GM21526 (cell line): Measurements from ENCODE around the gene CNKSR3.

Experiments
- ATAC-seq: cut with Tn5 transposase; IDR thresholded peaks from one replicate; pipeline ENCODE4 v1.9.1; 2021; ENCODE audit warnings: moderate library complexity; ENCODE audit not compliant: unreplicated experiment, low FRiP score

CNKSR3 gene

DNA sequence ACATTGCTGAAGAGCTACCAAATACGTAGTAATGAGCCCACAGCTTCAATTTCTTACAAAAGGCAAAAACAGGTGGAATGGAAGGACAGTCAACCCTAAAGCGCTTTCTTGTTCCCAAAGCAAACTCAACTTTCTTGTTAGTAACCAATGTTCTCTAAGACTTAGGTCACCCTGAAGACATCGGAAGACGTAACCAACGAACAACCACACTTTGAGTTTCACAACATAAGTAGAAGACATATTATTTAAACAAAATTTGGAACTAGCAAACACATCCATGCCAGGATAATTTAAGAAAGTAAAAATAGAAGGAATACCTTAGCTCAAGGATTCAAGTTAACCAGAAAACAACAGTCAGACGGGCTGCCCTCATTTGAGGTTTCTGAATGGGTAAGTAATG, 51.0 kb downstream of the CNKSR3 start:
- no peak for ATAC-seq

DNA sequence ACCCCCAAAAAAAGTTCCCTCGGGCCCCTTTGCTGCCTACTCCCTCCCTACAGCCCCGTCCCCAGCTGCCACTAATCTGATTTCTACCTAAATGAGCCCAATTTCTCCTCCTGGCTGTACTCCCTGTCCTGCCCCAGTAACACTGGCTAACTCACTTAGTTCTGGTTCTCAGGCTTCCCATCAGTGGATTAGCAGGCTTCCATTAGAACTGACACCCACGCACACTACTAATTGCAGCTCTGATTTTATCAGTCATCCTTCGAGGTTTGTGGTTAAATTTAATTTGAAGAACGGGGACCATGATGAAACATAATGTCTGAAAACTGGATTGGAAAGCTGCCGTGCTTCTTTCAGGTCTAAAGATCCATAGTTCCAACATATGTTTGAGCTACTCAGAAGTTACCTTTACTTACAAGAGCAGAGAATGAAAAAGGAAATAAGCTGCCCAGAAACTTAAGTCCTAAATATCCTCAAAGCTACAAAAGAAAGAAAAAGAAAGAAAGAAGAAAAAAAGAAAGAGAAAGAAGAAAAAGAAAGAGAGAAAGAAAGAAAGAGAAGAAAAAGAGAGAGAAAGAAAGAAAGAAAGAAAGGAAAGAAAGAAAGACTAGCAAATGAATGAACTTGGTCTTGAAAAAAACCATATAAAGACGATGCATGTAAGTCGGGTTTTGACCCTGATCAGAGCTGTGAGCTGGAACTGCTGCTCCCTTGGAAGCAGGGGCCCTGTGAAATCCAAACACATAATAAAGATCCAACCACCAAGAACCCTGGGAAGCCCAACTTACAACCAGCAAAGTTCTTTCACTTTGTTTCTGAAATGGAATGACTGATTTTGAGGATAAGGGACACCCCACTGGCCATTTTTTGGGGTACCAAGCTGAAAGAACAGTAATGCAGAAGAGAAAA, 51.7 kb downstream of the CNKSR3 start:
- ATAC-seq = no peak

DNA sequence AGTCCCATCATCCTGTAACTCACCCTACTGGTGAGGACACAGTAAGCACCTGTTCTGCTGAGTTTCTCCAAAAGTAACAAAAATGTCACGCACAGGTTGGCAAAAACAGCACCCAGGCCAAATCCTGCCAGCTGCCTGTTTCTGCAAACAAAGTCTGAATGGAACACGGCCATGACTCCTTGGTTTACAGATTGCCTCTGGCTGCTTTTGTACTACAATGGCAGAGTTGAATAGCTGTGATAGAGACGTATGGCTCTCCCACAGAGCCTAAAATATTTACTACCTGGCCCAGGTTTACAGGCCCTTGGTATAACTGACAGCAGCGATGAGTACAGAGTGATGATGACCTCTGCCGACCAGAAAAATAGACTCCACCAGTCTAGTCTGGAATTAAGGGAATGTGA, 52.6 kb downstream of the CNKSR3 start:
- no peak for ATAC-seq

DNA sequence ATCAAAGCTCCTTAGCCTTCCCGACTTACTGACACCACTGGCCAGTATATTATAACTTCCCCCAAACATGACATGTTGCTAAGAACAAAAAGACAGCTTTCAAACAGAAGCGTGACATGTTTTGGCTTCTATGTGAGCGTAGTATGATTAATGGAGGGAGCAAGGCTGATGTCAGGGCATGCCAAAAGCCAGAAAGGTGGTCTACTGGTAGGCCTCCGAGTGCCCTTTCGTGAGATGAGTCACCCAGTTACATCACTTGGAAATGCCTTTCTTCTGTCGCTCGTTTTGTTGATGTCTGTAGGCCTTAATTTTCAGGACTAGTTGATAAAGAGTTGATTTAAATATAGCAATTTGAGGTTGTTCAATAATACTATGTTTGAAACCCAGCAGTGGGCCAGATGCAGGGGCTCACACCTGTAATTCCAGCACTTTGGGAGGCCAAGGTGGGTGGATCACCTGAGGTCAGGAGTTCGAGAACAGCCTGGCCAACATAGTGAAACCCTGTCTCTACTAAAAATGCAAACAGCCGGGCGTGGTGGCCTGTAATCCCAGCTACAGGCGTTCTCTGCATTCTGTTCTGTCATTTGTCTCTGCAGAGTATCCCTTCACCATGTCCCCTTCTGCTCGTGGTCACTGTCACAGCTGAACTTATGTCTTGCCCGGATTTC, 53.3 kb downstream of the CNKSR3 start:
- no peak for ATAC-seq

DNA sequence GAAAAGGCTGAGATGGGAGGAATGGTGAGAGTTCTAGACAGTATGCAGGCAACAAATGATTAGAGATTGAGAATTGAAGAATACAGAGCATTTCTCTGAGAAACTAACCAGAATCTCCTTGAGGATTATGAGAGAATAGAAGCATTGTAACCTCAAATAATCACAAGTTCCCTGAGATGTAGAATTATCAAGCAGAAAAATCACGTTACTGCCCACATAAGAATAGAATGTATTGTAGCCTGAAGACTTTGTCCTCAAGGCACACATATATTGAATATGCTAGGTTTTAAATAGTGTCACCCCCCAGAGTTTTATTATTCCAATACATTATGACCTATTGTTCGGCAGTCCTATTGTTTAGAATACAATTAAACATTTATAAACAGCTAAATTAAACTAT, 57.2 kb downstream of the CNKSR3 start:
- ATAC-seq = no peak

DNA sequence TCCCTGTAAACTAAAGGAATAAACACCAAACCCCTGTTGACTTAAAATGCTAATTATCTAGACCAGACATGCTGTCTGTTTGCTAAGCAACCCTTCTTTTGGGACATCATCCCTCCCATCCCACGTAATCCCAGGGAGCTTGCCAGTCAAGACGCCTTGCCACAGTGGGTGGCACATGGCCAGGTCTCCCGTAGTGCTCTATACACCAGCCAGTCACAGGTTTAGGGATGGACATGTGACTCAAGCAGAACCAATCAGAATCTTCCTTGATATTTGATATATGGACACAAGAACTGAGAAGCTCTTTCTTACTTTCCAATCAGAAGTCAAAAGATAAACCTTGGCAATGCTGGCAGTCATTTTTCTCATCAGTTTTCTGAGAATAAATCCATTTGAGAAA, 60.0 kb downstream of the CNKSR3 start:
- ATAC-seq = no peak

DNA sequence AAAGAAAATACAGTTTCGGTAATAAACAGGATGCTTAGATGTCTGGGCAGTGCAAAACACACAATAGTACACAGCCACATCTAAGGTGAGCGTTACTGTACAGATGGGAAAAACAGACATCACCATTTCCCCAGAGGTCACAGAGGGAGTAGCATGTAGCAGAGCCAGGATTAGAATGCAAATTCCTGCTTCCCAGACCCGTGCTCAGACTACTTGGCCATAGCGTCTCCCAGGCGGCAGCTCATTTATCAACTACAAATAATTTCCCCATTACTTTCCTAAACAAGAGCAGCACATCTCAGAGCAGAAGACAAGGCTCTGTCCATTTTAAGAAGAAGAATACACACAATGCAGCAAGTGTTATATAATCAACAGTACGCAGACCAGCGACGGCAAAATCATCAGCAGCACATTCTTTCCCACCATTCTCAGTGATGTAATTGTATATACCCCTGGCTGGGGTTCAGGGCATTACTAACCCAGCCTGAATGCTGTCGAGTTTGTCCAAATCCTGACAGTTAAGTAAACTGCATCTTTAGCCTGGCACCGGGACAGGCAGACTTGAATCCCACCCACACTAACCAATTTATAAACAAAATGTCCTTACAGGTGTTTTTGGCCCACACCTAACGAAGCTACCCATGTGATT, 61.9 kb downstream of the CNKSR3 start:
- ATAC-seq = no peak

DNA sequence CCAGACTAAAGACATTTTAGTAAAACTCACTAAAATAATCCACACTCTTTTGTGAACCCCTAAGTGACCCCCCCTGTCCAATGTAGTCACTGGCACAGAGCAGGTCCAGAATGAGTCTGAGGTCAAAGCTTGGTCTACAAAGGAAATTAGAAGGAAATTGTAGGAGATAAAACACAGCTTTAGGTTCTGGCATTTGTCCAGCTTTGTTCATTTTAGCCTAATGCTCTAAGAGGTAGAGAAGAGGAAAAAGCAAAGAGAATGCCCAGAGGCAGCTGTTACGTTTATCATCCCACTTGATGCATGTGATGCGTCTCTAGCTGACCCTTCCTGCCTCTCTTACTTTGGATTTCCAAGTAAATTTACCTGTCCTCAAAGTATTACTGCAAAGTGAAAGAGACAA, 62.5 kb downstream of the CNKSR3 start:
- ATAC-seq = no peak

DNA sequence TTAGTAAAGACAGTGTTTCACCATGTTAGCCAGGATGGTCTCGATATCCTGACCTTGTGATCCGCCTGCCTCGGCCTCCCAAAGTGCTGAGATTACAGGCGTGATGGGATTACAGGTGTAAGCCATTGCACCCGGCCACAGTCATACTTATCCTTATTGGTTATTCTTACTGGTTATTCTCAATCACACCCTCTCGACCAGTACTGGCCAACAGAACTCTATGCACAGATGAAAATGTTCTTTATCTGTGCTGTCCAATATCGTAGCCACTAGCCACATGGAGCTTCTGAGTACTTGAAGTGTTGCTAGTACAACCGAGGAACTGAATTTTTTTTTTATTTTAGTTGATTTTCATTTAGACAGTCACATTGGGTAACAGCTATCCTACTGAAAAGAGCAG, 63.5 kb downstream of the CNKSR3 start:
- ATAC-seq = no peak

DNA sequence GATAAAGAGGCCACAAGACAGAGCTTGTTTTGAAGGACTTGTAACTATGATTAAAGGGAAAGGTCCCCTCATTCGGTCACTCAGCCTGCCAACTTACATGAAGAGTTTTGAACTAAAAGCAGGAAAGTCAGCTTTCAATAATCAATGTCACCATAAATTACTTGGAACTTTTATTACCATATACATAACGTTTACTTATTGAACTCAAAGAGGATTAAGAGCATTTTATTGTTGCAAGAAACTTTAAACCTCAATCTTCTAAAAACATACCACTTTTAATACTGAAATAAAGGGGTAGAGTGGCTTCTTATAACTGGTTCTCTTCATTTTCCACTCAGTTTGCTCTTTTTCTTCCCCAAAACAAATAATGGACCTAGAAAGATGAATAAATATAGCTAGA, 65.1 kb downstream of the CNKSR3 start:
- ATAC-seq = no peak

DNA sequence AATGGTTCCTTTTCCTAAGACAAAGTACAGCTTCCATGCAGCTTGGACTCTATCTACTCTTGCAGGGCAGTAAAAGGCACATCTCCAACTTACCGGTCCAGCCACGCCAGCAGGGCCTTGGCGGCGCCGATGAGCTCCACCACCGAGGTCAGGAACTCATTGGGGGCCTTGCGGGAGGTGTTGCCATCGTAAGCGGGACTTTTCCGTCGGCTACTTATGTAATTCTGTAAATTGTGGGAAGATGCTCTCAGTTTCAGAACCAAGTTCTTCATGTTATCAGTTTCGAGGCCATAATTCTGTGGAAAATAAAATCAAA, 68.5 kb downstream of the CNKSR3 start:
- ATAC-seq = no peak

DNA sequence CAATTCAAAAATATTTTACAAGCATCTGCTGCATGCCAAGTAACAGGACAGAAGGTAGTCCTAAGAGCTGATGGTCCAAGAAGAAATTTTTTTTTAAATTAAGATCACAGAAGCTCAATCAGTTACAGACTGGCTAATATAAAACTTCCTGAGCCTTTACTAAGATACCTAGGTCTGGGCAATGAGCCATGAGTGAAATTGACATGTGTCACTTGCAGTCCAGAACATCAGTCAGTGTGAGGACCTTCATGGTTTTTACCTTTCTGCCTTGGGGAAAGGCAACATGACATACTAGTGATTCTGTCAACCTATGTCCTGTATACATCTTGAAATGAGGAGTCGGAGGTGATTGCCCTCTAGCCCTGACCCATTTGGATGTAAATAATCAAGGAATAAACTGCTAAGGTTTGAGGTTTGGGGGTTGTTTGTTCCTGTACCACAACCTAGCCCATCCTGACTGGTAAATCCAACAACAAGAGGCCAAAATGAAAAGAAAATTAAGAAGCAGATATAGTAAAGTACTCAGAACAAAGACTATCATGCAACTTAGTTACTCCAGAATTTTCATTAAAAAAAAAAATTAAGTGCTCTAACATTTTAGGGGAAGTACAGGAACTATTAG, 70.0 kb downstream of the CNKSR3 start:
- no peak for ATAC-seq

DNA sequence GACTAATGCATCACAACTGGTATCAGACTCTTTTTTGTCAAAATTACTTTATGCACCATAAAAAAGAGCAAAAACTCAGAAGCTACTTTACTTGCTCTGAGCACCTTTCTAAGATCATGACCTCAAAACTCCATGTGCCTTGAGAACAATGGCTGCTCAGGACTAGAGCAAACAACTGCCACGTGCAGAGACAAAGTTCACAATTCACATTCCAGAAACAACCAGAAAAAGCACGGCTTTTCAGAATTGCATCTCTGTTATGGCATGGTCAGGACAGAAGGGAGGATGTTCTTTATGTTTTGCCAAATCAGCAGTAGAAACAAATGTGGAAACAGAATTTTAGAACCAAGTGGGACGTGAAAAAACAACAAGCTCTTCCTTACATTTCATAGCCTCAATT, 70.5 kb downstream of the CNKSR3 start:
- no peak for ATAC-seq

DNA sequence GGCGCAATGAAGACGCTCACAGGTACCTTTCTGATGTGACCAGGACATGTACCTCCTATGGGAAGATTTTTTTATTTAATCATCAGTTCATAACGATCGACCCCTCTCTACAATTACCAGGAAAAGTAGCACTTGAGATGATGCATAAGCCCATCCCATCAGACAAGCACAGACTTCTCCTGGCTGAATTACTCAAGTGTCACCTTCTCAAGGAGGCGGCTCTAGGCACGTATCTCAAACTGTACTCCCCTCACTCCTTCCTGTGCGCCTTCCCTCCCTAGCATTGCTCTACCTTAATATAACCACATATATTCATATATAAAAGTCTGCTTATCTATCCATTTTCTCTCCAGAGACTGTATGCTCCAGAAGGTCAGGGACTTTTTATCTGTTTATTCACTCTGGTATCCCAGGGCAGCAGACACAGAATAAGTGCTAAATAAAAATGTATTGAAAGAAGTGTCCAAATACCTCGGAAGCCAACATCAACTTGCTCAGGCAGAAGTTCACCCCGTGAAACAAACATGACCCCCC, 71.5 kb downstream of the CNKSR3 start:
- ATAC-seq = no peak

DNA sequence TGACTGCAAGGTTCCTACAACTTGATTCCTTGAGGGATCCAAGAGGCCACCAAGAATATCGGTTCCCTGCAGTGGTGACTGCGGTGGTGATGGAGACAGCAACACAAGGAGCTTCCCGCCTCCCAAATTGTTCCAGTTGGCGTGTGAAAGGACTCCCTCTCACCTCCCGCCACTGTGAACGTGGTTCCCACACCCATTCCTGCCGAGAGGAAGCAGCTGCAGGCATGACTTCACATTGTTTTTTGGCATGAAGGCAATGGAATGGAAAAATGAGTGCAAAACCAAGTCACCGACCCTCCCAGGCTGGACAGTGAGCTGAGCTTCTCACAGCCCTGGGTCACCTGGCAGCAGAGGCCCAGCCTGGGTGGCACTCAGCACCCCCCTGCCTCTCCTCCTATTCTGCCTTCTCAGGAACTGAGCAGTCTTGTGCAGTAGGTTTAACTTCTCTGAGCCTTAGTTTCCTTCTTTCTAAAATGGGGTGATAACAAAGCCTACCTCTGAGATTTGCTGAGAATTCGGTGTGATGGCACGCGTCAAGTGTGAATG, 75.0 kb downstream of the CNKSR3 start:
- no peak for ATAC-seq

DNA sequence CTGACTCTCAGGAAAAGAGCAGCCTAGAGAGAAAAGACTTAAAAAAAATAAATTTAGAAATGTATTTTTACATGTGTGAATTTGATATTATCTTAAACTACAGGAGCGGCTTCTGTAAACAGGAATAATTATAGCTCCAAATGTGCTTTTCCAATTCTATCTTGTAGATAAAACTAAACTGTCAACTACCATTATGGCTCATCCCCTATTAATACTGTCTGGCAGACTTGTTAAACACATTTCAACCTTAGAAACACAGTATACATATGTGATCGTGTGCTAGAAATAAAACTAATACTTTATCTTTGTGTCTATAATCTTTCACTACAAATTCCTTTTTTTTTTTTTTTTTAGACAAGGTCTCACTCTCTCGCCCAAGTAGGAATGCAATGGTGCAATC, 75.8 kb downstream of the CNKSR3 start:
- ATAC-seq = no peak

DNA sequence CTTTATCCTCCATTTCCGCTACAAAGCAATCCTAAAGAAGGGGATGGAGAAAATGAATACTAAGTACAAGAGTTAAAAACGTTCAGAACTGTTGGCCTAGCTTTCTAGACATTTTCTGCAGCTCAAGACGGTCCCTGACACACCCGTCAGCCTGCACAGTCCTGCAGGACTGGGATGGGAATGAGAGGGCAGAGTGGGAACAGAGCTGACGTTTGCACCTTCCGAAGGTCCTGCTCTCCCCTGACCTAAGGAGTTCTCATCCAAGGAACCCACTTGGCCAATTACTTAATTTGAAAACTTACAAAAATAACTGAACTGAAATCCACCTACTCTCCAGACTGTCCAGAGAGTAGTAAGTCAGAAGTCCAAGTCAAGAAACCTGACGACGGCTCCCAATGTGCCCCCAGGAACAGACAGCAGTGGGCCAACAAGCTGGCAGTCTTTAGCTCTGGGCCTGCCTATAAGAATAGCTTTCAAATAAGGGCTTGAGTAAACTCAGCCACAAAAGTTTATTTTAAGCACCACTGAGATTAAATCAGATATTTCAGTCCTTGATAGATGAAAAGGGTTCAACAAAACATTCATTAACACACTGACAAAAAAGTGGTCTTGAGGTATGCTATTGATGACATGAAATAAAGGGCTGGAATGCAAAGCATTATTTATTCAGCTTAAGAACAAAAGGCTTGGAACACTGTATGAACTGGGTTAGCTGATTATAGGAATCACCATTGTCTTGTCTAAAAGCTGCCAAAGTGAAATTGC, 76.8 kb downstream of the CNKSR3 start:
- no peak for ATAC-seq

DNA sequence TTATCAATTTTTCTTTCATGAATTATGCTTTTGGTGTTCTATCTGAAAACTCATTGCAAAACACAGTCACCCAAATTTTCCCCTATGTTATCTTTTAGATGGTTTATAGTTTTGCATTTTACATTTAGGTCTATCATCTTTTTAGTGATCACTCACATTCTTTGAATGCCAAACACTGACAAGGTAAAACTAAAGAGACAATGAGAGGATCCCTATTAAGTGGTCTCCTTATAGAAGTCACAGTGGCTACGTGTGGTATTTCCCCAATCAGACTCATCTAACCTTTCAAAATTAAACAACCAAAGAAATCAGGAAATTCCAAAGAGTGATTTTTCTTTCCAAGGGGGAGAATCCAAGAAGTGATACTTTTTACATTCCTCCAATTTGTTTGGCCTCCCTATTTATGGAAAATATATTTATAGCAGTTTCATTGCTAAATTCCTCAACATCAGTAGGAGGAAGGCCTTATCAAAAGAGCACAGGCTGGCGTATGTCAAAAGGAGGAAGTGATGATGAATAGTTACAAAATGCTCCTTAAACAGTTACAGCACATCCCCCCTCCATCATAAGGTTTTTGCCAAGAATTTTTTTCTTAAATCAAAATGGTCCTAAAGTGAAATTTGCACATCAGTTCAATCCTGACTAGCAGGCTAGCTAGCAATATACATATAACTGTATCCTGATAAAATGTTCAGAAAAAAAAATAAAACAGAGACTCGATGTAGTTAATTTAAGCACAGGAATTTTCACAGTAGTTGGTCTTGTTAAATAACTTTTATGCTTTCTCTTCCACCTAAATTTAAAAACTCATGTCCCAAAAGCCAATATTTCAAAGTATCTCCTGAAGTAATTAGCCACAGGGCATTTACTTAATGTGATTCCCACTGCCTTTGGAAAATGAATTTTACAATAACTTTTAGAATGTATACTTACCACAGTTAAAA, 77.7 kb downstream of the CNKSR3 start:
- no peak for ATAC-seq

DNA sequence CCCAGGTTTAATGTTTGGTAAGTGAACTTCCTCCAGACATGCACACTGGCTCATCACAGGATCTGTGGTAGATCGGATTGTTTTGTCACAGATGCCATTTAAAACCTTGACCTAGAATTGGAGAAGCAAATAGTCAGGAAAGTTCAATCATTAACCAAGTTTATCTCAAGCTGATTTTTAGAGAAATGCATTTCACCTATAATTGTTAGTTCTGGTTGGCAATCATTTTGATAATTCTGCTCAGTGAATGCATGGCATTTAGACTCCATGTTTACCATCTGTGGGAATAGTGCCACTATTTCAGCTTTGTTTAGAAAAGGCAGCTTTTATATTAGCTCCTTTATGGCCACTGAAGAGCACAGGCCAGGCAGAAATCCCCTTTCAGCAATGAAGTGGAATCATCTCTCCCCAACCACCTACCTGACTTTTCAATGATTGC, 80.0 kb downstream of the CNKSR3 start:
- ATAC-seq = no peak
